Uterus (tissue), 4 donors: ENCODE measurements around the gene MBD5. TPM values are rescaled to one million over a fixed set of nuclear protein-coding genes. Genes with fewer than 3 reads are reported as not detected.

ENCODE experiments used
- DNase-seq, 2 donors: peaks; one replicate each; pipeline ENCODE4 v3.0.0-alpha.2; 2019 to 2020
- H3K27ac ChIP-seq, 2 donors: fragments of 200-600 bp; sonication (generic); 1 replicate in 1 of 2; 2 replicates in 1 of 2; pipeline ENCODE4 v1.5.1; 2016 to 2018
- H3K27me3 ChIP-seq, 2 donors: fragments of 200-600 bp; sonication (generic); one replicate each; pipeline ENCODE4 v1.5.1; 2018 to 2019; ENCODE audit warnings: control low read depth in 1 of 2
- H3K36me3 ChIP-seq, 2 donors: fragments of 200-600 bp; sonication (generic); one replicate each; pipeline ENCODE4 v1.5.1; 2019; ENCODE audit warnings: control low read depth in 1 of 2
- H3K4me1 ChIP-seq, 2 donors: fragments of 200-600 bp; sonication (generic); one replicate each; pipeline ENCODE4 v1.5.1; 2018 to 2019; ENCODE audit warnings: control low read depth in 1 of 2
- H3K4me3 ChIP-seq, 2 donors: fragments of 200-600 bp; sonication (generic); 1 replicate in 1 of 2; 2 replicates in 1 of 2; pipeline ENCODE4 v1.5.1; 2018 to 2019; ENCODE audit warnings: mild to moderate bottlenecking in 1 of 2
- H3K9me3 ChIP-seq, 2 donors: fragments of 200-600 bp; sonication (generic); one replicate each; pipeline ENCODE4 v1.5.1; 2019; ENCODE audit warnings: control low read depth in 1 of 2
- CTCF ChIP-seq, 4 experiments: fragments of 200-600 bp in 2 of 4; fragments of 450-650 bp in 2 of 4; sonication (generic) in 2 of 4; IDR thresholded peaks; one replicate each; pipeline ENCODE4 v1.5.1; 2016 to 2019; ENCODE audit warnings: antibody characterized with exemption in 4 of 4, mild to moderate bottlenecking in 2 of 4, moderate library complexity in 1 of 4
- POLR2A ChIP-seq, 2 donors: fragments of 450-650 bp; IDR thresholded peaks; one replicate each; pipeline ENCODE4 v1.6.1; 2016; ENCODE audit warnings: antibody characterized with exemption in 2 of 2, mild to moderate bottlenecking in 1 of 2, moderate library complexity in 1 of 2
- intact Hi-C: fragments of 100-400 bp; cut with DNase I; formaldehyde crosslinking; loops from one replicate; pipeline ENCODE4 v1.15.1; 2023; ENCODE audit warnings: low total_unique reads
- total RNA-seq, 4 donors: library from RNA; depleted of rRNA in 3 of 4; stranded (reverse); fragments of >200 nt in 3 of 4; gene quantifications; one replicate each; pipeline versions ENCODE4 v1.1.0 to v1.2.4, GENCODE V29; 2014 to 2023
- donor health status: DM: yes; HTN: yes; CAD: no.

Gene MBD5
- total RNA-seq, 4 donors from 2014 or later, result 17.4 to 77.9 (median 51.5) TPM

- Histone ChIP-seq H3K36me3 (no peaks in the 10 kb centered on the region), H3K27me3 (no peaks in the 10 kb centered on the region), H3K9me3 (peaks cover 0 to 18% of the 10 kb centered on the region in 2 donors), H3K4me3 (no peak overlapping the region), H3K4me1 (no peaks in the 10 kb centered on the region), H3K27ac (no peak overlapping the region)
- DNase-seq, result no peak
- intact Hi-C loops, result no loop called here
- no peak for TF ChIP-seq CTCF (IDR thresholded peaks at IDR 0.05)
- no peak for TF ChIP-seq POLR2A (IDR thresholded peaks at IDR 0.05)
These were observed 395.4 kb downstream of the MBD5 start for GRCh38 chr2:148416248-148416647.

GRCh38 chr2:148430101-148430500, 409.2 kb downstream of the MBD5 start:
- Histone ChIP-seq H3K27me3 (no peaks in the 10 kb centered on the region), H3K4me1 (no peaks in the 10 kb centered on the region), H3K9me3 (no peaks in the 10 kb centered on the region), H3K27ac (no peak overlapping the region), H3K36me3 (no peaks in the 10 kb centered on the region), H3K4me3 (no peak overlapping the region)
- intact Hi-C loops, result no loop called here
- no peak for DNase-seq
- TF ChIP-seq POLR2A (IDR thresholded peaks at IDR 0.05), result no peak

- no peak for TF ChIP-seq POLR2A (IDR thresholded peaks at IDR 0.05)
- no peak for TF ChIP-seq CTCF (IDR thresholded peaks at IDR 0.05)
- intact Hi-C loops, result no loop called here
- Histone ChIP-seq H3K36me3 (no peaks in the 10 kb centered on the region), H3K4me3 (no peak overlapping the region), H3K9me3 (no peaks in the 10 kb centered on the region), H3K27ac (no peak overlapping the region), H3K27me3 (no peaks in the 10 kb centered on the region), H3K4me1 (no peaks in the 10 kb centered on the region)
- no peak for DNase-seq
These were observed 427.0 kb downstream of the MBD5 start for GRCh38 chr2:148447877-148448276.

GRCh38 chr2:148450531-148450930, 429.6 kb downstream of the MBD5 start:
- no peak overlapping the region for H3K27ac ChIP-seq

GRCh38 chr2:148451046-148451445, 430.2 kb downstream of the MBD5 start:
- no peak for DNase-seq
- Histone ChIP-seq H3K27ac (no peak overlapping the region), H3K9me3 (no peaks in the 10 kb centered on the region), H3K4me3 (no peak overlapping the region), H3K4me1 (no peaks in the 10 kb centered on the region), H3K36me3 (no peaks in the 10 kb centered on the region), H3K27me3 (no peaks in the 10 kb centered on the region)
- intact Hi-C loops, result no loop called here
- no peak for TF ChIP-seq CTCF (IDR thresholded peaks at IDR 0.05)
- TF ChIP-seq POLR2A (IDR thresholded peaks at IDR 0.05), result no peak

More at GRCh38 chr2:148450531-148450930, 429.6 kb downstream of the MBD5 start:
- Histone ChIP-seq H3K4me3 (no peak overlapping the region), H3K36me3 (no peaks in the 10 kb centered on the region), H3K4me1 (no peaks in the 10 kb centered on the region), H3K9me3 (no peaks in the 10 kb centered on the region), H3K27me3 (no peaks in the 10 kb centered on the region)
- DNase-seq, result no peak
- intact Hi-C loops, result no loop called here
- TF ChIP-seq POLR2A (IDR thresholded peaks at IDR 0.05), result no peak

- Histone ChIP-seq H3K36me3 (no peaks in the 10 kb centered on the region), H3K27ac (no peak overlapping the region), H3K4me1 (no peaks in the 10 kb centered on the region), H3K27me3 (no peaks in the 10 kb centered on the region), H3K9me3 (no peaks in the 10 kb centered on the region), H3K4me3 (no peak overlapping the region)
- DNase-seq, result no peak
- TF ChIP-seq CTCF (IDR thresholded peaks at IDR 0.05), result no peak
- TF ChIP-seq POLR2A (IDR thresholded peaks at IDR 0.05), result no peak
- intact Hi-C loops, result no loop called here
These were observed 434.9 kb downstream of the MBD5 start for GRCh38 chr2:148455791-148456190.
